CD1c-positive myeloid dendritic cell (primary cell): ENCODE data around the gene FAXC.
"Not testable (repeated sequence)": the region's sequence is repeated elsewhere in the genome, so short reads cannot be mapped to it uniquely, and the experiment has no call there.

Source experiments
- DNase-seq: peaks from one replicate; pipeline ENCODE4 v3.0.0-alpha.2; 2016; ENCODE audit errors: extremely low spot score

Gene FAXC

GRCh38 chr6:99285881-99286280 lies 63.6 kb downstream of the FAXC start:
- no peak for DNase-seq

- DNase-seq: no peak
These were observed 66.9 kb downstream of the FAXC start for GRCh38 chr6:99282479-99283062.

- DNase-seq: no peak
These were observed 72.7 kb downstream of the FAXC start for GRCh38 chr6:99276747-99277146.

- no peak for DNase-seq
These were observed 78.6 kb downstream of the FAXC start for GRCh38 chr6:99270826-99271225.

GRCh38 chr6:99270030-99270429 lies 79.4 kb downstream of the FAXC start:
- DNase-seq: no peak

GRCh38 chr6:99269207-99269606 lies 80.3 kb downstream of the FAXC start:
- DNase-seq: no peak

- DNase-seq: not testable (repeated sequence)
These were observed 82.5 kb downstream of the FAXC start for GRCh38 chr6:99266996-99267395.

- not testable (repeated sequence) for DNase-seq
These were observed 84.0 kb downstream of the FAXC start for GRCh38 chr6:99265447-99265846.

- no peak for DNase-seq
These were observed 94.6 kb downstream of the FAXC start for GRCh38 chr6:99254616-99255550.

GRCh38 chr6:99253271-99253670 lies 96.2 kb downstream of the FAXC start:
- DNase-seq: no peak

- DNase-seq: no peak
These were observed 97.1 kb downstream of the FAXC start for GRCh38 chr6:99252421-99252820.

- DNase-seq: no peak
These were observed 99.0 kb downstream of the FAXC start for GRCh38 chr6:99250476-99250875.

GRCh38 chr6:99246602-99247001 lies 102.9 kb downstream of the FAXC start:
- no peak for DNase-seq

- no peak for DNase-seq
These were observed 107.5 kb downstream of the FAXC start for GRCh38 chr6:99241905-99242534.

- DNase-seq: no peak
These were observed 113.5 kb downstream of the FAXC start for GRCh38 chr6:99236010-99236409.

- DNase-seq: no peak
These were observed 116.3 kb downstream of the FAXC start for GRCh38 chr6:99233219-99233618.

GRCh38 chr6:99232056-99232455 lies 117.4 kb downstream of the FAXC start:
- DNase-seq: no peak

GRCh38 chr6:99225172-99225571 lies 124.3 kb downstream of the FAXC start:
- DNase-seq: no peak
